Measurements from ENCODE around the gene CLDN10. TPM values are rescaled to one million over a fixed set of nuclear protein-coding genes. Genes with fewer than 3 reads are reported as not detected.

CLDN10 gene
- total and polyA plus RNA-seq, 2 of the 8 experiments (the other 6 are each of a cell fraction or from before 2014, with no cell fraction given), result 41.2 to 43.6 TPM

- Histone ChIP-seq H3K27ac (ENCODE audit: low read depth, low read length) (no peak overlapping the region), H2BK15ac (ENCODE audit: low read length) (no peak overlapping the region), H2AFZ (ENCODE audit: low read length) (no peak overlapping the region), H3K23ac (ENCODE audit: insufficient read length) (no peak overlapping the region), H2BK5ac (ENCODE audit: low read depth, low read length) (no peak overlapping the region), H2AK5ac (ENCODE audit: low read depth, low read length) (no peak overlapping the region), H3K36me3 (ENCODE audit: control insufficient read depth in 2 of 4, insufficient read depth in 4 of 4, low read length in 3 of 4) (peaks cover 4 to 31% (median 9%) of the 10 kb centered on the region in 4 experiments; a peak in 7 of 8 replicates), H3K18ac (ENCODE audit: extremely low read depth, low read length) (no peak overlapping the region), H3K4me3 (ENCODE audit: extremely low read depth in 1 of 4, insufficient read depth in 2 of 4, low read depth in 3 of 4, low read length in 4 of 4) (no peak overlapping the region), H3K23me2 (ENCODE audit: low read depth, low read length) (no peaks in the 10 kb centered on the region; the same call in 1 of the 2 replicates), H4K8ac (ENCODE audit: extremely low read depth, insufficient read depth, low read length) (no peak overlapping the region), H3K14ac (ENCODE audit: insufficient read length) (no peak overlapping the region), H2BK120ac (replicated peaks; ENCODE audit: low read depth, low read length) (no peak overlapping the region), H3K56ac (replicated peaks; ENCODE audit: insufficient read length, low read depth, low read length) (no peak overlapping the region), H3K9me3 (ENCODE audit: insufficient read depth in 2 of 2, low read depth in 1 of 2, low read length in 1 of 2) (no peaks in the 10 kb centered on the region), H3K4ac (replicated peaks; ENCODE audit: insufficient read length, low read depth, low read length) (no peak overlapping the region), H2BK20ac (ENCODE audit: low read length) (no peak overlapping the region), H3K4me2 (ENCODE audit: insufficient read depth in 1 of 2, low read depth in 2 of 2, low read length in 2 of 2) (no peak overlapping the region), H4K91ac (replicated peaks; ENCODE audit: insufficient read length, low read length) (no peak overlapping the region), H3K9ac (replicated peaks in 1 of 4; ENCODE audit: extremely low read depth in 1 of 4, low read depth in 3 of 4, low read length in 3 of 4) (no peak overlapping the region), H4K5ac (ENCODE audit: insufficient read length, low read depth, low read length) (no peak overlapping the region), H2BK12ac (ENCODE audit: low read depth, low read length) (no peak overlapping the region), H3K79me1 (ENCODE audit: low read depth, low read length) (no peaks in the 10 kb centered on the region), H3K79me2 (ENCODE audit: control insufficient read depth in 1 of 2, insufficient read depth in 2 of 2, low read length in 2 of 2) (no peaks in the 10 kb centered on the region), H4K20me1 (replicated peaks in 1 of 2; ENCODE audit: control insufficient read depth in 1 of 2, insufficient read depth in 2 of 2, low read length in 2 of 2) (peaks cover 0 to 2% of the 10 kb centered on the region in 2 experiments), H3K4me1 (replicated peaks in 1 of 4; ENCODE audit: control insufficient read depth in 3 of 4, insufficient read depth in 4 of 4, low read length in 3 of 4) (no peaks in the 10 kb centered on the region), H3K27me3 (replicated peaks in 1 of 4; ENCODE audit: control insufficient read depth in 3 of 4, extremely low read depth in 1 of 4, insufficient read depth in 3 of 4, low read length in 3 of 4) (no peaks in the 10 kb centered on the region)
- no peak for FAIRE-seq
- CTCF ChIA-PET (ENCODE audit: partially characterized antibody), result interaction anchor here (0.6 to 1.9 kb wide), 8 partner anchors 9 to 244 kb away, joined by 3 to 13 read pairs (median 4); no protein-coding TSS in a partner anchor
- POLR2A ChIA-PET (ENCODE audit: partially characterized antibody), result no interaction called here
- no peak for DNase-seq (ENCODE audit: low read depth in 1 of 2, low spot score in 2 of 2)
- 96% methylated on average over 7 of the region's 7 CpGs; no CpG with 5 or more reads in 1 of the 2 experiments for WGBS, 2 experiments (ENCODE audit: extremely low coverage in 1 of 2, insufficient coverage in 1 of 2, insufficient read length in 1 of 2, insufficient replicate concordance in 2 of 2, low coverage in 1 of 2, low lambda C conversion rate in 2 of 2, missing lambda C conversion rate in 1 of 2)
- no peak for TF ChIP-seq SUZ12 (IDR thresholded peaks at IDR 0.05; ENCODE audit: low read length)
- TF ChIP-seq CEBPB (IDR thresholded peaks at IDR 0.05; ENCODE audit: low read depth, low read length), result no peak
- TF ChIP-seq MAX (IDR thresholded peaks at IDR 0.05), result no peak
- TF ChIP-seq BCL11A (IDR thresholded peaks at IDR 0.05; ENCODE audit: low read depth in 2 of 2, low read length in 2 of 2), result no peak
- no peak for TF ChIP-seq BRCA1 (IDR thresholded peaks at IDR 0.05; ENCODE audit: low read depth, low read length)
- TF ChIP-seq NANOG (IDR thresholded peaks at IDR 0.05; ENCODE audit: insufficient read depth, low read depth, low read length, poor library complexity, severe bottlenecking), result no peak
- no peak for TF ChIP-seq HDAC6 (IDR thresholded peaks at IDR 0.05; ENCODE audit: low read depth, low read length)
- TF ChIP-seq RXRA (IDR thresholded peaks at IDR 0.05; ENCODE audit: insufficient read depth, low read depth, low read length), result no peak
- TF ChIP-seq KDM1A (IDR thresholded peaks at IDR 0.05; ENCODE audit: borderline replicate concordance, low read length), result no peak
- TF ChIP-seq SP4 (IDR thresholded peaks at IDR 0.05; ENCODE audit: low read length), result no peak
- no peak for TF ChIP-seq SIN3A (conservative IDR thresholded peaks at IDR 0.05 in 1 of 2, IDR thresholded peaks at IDR 0.05 in 1 of 2; ENCODE audit: low read depth in 1 of 2, low read length in 2 of 2)
- no peak for TF ChIP-seq ZNF274 (IDR thresholded peaks at IDR 0.05; ENCODE audit: borderline replicate concordance, extremely low read depth, low read length)
- no peak for TF ChIP-seq CHD2 (IDR thresholded peaks at IDR 0.05; ENCODE audit: low read length)
- TF ChIP-seq POLR2AphosphoS5 (IDR thresholded peaks at IDR 0.05; ENCODE audit: low read depth, low read length), result no peak
Observed at GRCh38 chr13:95614641-95615245, 62.2 kb downstream of the CLDN10 start.
